Breast epithelium (tissue), 4 donors: Measurements from ENCODE around the gene NINJ1. TPM values are rescaled to one million over a fixed set of nuclear protein-coding genes. Genes with fewer than 3 reads are reported as not detected.
A peak's percentile ranks its signal among the peaks of the same experiment; 100 is the strongest.

Experiments used
- DNase-seq, 2 donors: peaks; one replicate each; pipeline ENCODE4 v3.0.0-alpha.2; 2019; ENCODE audit warnings: low spot score in 2 of 2
- H3K27ac ChIP-seq, 2 donors: fragments of 200-600 bp; sonication (generic) in 1 of 2; one replicate each; pipeline ENCODE4 v1.5.1; 2016 to 2019; ENCODE audit warnings: mild to moderate bottlenecking in 1 of 2
- H3K27me3 ChIP-seq, 2 donors: fragments of 200-600 bp; sonication (generic) in 1 of 2; one replicate each; pipeline versions ENCODE4 v1.5.1 to v1.6.0; 2017 to 2019; ENCODE audit warnings: control low read depth in 1 of 2, mild to moderate bottlenecking in 1 of 2
- H3K36me3 ChIP-seq: fragments of 200-600 bp; one replicate; pipeline ENCODE4 v1.5.1; 2019
- H3K4me1 ChIP-seq, 2 donors: fragments of 200-600 bp; sonication (generic); one replicate each; pipeline ENCODE4 v1.5.1; 2016 to 2019; ENCODE audit warnings: control low read depth in 1 of 2
- H3K4me3 ChIP-seq, 3 donors: fragments of 200-600 bp; sonication (generic); 1 replicate in 2 of 3; 2 replicates in 1 of 3; pipeline ENCODE4 v1.5.1; 2016 to 2019; ENCODE audit warnings: mild to moderate bottlenecking in 3 of 3, moderate library complexity in 2 of 3
- H3K9me3 ChIP-seq, 2 donors: fragments of 200-600 bp; sonication (generic) in 1 of 2; one replicate each; pipeline ENCODE4 v1.5.1; 2016 to 2019; ENCODE audit warnings: control low read depth in 1 of 2
- POLR2A ChIP-seq: fragments of 450-650 bp; IDR thresholded peaks from one replicate; pipeline ENCODE4 v1.6.1; 2016; ENCODE audit warnings: antibody characterized with exemption, mild to moderate bottlenecking, moderate library complexity
- POLR2AphosphoS5 ChIP-seq, 3 donors: sonication (generic); formaldehyde crosslinking; IDR thresholded peaks; one replicate each; pipeline ENCODE4 v1.6.1; 2017; ENCODE audit warnings: antibody characterized with exemption in 3 of 3
- intact Hi-C: fragments of 100-400 bp; cut with DNase I; formaldehyde crosslinking; loops from one replicate; pipeline ENCODE4 v1.15.1; 2023; ENCODE audit warnings: low total_unique reads
- total RNA-seq, 3 donors: library from RNA; depleted of rRNA; stranded (reverse); fragments of >200 nt; gene quantifications; one replicate each; pipeline ENCODE4 v1.1.0, GENCODE V29; 2016
- TF ChIP-seq, protein P1 (sequence below), 3 donors: fragments of 450-650 bp; IDR thresholded peaks; one replicate each; pipeline ENCODE4 v1.5.1; 2016 to 2017; ENCODE audit warnings: antibody characterized with exemption in 3 of 3, mild to moderate bottlenecking in 3 of 3, moderate library complexity in 3 of 3

NINJ1 gene
- total RNA-seq, 3 donors from 2014 or later: 89.8 to 109 (median 109) TPM

DNA sequence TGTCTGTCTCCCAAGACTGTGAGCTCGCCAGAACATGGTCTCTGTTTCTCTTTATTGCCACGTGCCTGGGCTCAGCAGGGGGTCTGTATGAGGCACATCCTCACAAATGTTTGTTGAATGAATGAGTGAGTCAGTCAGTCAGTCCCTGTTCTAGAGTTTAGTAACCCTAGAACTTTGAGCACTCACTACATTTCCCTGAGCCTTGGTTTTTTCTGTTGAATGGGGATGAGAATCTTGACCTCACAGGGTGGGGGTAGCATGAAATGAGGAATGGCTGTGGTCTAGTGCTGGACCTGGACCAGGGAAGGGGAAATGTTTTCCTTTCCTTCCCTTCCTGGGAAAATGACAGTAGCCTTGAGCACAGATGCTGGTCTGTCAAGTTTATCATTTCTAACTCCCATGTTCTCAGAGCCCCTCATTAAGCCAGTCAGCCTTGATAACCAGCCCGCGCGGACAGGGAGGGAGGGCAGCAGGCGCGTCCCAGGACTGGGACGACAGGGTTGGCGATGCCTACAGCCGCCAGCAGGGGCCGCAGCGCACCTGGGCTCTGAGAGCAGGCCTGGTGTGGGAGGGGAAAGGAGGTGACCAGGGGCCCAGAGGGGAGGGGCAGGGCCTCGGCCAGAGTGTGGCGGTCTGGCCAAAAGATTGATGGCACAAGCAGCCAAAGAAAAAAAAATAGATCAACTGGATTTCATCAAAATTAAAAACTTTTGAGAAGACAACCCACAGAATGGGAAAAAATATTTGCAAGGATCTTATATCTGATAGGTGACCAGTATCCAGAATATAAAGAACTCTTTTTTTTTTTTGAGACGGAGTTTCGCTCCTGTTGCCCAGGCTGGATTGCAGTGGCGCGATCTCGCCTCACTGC is 25.8 kb upstream of the NINJ1 start:
- peak; percentile 69 to 81 for DNase-seq
- no peaks in the 10 kb centered on the region for H3K9me3 ChIP-seq

DNA sequence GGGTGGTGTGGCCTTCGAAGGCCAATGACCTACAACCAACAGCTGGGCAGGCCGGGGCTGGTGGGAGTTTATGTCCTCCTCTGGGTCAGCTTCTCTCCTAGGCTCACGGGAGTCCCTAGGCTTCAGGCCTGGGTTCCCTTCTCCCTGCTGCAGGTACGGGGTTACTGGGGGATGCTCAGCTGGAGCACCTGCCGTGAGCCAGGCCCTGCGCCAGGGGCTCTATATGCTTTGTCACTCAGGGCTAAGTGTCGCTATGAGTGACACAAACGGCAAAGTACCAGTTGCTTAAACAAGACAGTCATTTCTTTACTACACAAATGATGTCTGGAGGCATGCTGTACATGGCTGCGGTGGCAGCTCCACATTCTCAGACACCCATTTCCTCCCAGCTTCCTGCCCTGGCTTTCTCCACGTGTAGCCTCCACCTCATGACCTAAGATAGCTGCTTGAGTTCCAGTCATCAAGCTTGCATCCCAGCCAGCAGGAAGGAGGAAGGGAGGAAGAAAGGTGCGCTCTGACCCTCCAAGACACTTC is 22.5 kb upstream of the NINJ1 start:
- TF ChIP-seq, protein P1, sequence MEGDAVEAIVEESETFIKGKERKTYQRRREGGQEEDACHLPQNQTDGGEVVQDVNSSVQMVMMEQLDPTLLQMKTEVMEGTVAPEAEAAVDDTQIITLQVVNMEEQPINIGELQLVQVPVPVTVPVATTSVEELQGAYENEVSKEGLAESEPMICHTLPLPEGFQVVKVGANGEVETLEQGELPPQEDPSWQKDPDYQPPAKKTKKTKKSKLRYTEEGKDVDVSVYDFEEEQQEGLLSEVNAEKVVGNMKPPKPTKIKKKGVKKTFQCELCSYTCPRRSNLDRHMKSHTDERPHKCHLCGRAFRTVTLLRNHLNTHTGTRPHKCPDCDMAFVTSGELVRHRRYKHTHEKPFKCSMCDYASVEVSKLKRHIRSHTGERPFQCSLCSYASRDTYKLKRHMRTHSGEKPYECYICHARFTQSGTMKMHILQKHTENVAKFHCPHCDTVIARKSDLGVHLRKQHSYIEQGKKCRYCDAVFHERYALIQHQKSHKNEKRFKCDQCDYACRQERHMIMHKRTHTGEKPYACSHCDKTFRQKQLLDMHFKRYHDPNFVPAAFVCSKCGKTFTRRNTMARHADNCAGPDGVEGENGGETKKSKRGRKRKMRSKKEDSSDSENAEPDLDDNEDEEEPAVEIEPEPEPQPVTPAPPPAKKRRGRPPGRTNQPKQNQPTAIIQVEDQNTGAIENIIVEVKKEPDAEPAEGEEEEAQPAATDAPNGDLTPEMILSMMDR (IDR thresholded peaks at IDR 0.05): no peak
- TF ChIP-seq POLR2A: no peak
- no peak for TF ChIP-seq POLR2AphosphoS5 (IDR thresholded peaks at IDR 0.05)
- H3K9me3 ChIP-seq: no peaks in the 10 kb centered on the region
- no peaks in the 10 kb centered on the region for H3K36me3 ChIP-seq
- intact Hi-C loops: no loop called here
- no peaks in the 10 kb centered on the region for H3K27me3 ChIP-seq
- H3K4me1 ChIP-seq: no peaks in the 10 kb centered on the region
- H3K4me3 ChIP-seq: no peak overlapping the region
- DNase-seq: no peak
- no peak overlapping the region for H3K27ac ChIP-seq

More for the DNA sequence above, 25.8 kb upstream of the NINJ1 start:
- Histone ChIP-seq H3K4me3 (no peak overlapping the region), H3K36me3 (no peaks in the 10 kb centered on the region), H3K27me3 (no peaks in the 10 kb centered on the region), H3K4me1 (no peaks in the 10 kb centered on the region), H3K27ac (no peak overlapping the region)
- no peak for TF ChIP-seq POLR2A
- TF ChIP-seq, protein P1 (IDR thresholded peaks at IDR 0.05): peak; percentile 75 to 98 (median 96)
- TF ChIP-seq POLR2AphosphoS5 (IDR thresholded peaks at IDR 0.05): peak in 1 of 3 donors; percentile 30
- intact Hi-C loops: loop anchor here (5.0 kb wide), 1 partner anchor 147 kb away; no protein-coding TSS in a partner anchor

DNA sequence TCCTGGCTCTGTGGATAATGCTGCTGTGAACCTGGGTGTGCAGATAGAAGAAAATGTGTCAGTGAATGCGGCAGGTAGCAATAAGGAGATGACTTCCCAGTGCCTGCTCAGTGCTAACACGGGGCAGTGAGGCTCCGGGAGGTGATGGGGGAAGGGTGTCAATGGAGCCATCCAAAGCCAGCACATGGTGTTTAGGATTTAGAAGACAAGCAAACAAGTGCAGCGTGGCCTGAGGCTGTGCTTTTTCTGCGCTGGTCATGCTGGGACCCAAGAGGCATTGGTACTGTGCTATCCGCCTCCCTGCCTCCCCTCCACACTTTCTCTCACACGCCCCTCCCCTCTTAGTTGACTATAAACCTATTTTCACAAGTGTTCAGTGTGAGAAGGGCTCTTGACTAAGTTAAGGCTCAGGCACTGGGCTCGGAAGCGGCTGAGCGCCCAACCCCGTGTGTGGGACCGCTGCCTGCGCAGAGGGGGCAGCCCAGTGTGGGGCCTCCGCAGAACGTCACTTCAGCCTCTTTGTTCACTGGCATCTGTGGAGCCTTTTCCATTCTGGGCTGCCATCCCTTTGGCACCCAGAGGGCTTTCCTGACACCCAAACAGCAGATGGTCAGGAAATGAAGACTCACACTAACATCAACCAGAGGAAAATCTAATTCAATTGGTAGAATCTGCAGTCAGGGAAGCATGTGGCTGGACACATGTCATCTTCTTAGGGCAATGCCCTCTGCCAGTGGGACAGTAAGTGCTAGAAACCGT is 21.8 kb upstream of the NINJ1 start:
- no peak for DNase-seq
- TF ChIP-seq, protein P1 (IDR thresholded peaks at IDR 0.05): no peak
- TF ChIP-seq POLR2AphosphoS5 (IDR thresholded peaks at IDR 0.05) (no peak), POLR2A (no peak)
- no peaks in the 10 kb centered on the region for H3K9me3 ChIP-seq
- no peaks in the 10 kb centered on the region for H3K27me3 ChIP-seq
- H3K4me3 ChIP-seq: no peak overlapping the region
- no peak overlapping the region for H3K27ac ChIP-seq
- H3K4me1 ChIP-seq: no peaks in the 10 kb centered on the region
- no peaks in the 10 kb centered on the region for H3K36me3 ChIP-seq
- intact Hi-C loops: no loop called here

DNA sequence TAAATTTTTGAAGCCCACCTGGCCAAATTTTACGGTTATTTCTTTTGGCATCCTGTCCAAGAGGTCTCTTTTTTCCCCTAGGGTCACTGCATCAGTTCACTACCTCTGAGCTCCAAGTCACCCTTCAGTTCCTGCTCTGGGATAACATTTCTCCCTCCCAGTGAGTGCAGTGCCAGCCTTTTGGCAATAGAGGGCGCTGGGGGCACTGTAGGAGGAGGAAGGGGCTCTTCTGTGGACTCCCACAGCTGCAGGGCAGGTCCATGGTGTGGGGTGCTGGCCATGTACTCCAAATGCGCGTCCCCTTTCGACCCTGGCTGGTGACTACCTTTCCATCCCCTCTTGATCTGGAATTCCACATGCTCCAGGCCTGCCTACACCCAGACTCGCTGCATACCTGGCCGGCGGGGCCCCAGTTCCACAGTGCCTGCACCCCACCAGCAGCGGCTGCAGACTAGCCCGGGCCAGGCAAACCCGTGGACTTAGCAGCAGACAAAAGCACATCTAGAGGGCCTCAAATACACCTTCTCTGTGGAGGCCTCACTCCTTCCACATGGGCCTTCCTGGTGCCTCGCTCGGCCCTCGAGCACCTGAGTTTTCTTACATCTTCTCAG is 20.3 kb upstream of the NINJ1 start:
- no peaks in the 10 kb centered on the region for H3K36me3 ChIP-seq
- H3K27ac ChIP-seq: no peak overlapping the region
- no peaks in the 10 kb centered on the region for H3K4me1 ChIP-seq
- no peaks in the 10 kb centered on the region for H3K9me3 ChIP-seq
- H3K27me3 ChIP-seq: no peaks in the 10 kb centered on the region
- DNase-seq: no peak
- H3K4me3 ChIP-seq: no peak overlapping the region
- TF ChIP-seq POLR2AphosphoS5 (IDR thresholded peaks at IDR 0.05): no peak
- TF ChIP-seq, protein P1 (IDR thresholded peaks at IDR 0.05): peak in 1 of 3 donors; percentile 12
- intact Hi-C loops: no loop called here
